ENCODE measurements around the gene ATG14.
"Not testable (repeated sequence)": the region's sequence is repeated elsewhere in the genome, so short reads cannot be mapped to it uniquely, and the experiment has no call there.

Gene ATG14

DNA sequence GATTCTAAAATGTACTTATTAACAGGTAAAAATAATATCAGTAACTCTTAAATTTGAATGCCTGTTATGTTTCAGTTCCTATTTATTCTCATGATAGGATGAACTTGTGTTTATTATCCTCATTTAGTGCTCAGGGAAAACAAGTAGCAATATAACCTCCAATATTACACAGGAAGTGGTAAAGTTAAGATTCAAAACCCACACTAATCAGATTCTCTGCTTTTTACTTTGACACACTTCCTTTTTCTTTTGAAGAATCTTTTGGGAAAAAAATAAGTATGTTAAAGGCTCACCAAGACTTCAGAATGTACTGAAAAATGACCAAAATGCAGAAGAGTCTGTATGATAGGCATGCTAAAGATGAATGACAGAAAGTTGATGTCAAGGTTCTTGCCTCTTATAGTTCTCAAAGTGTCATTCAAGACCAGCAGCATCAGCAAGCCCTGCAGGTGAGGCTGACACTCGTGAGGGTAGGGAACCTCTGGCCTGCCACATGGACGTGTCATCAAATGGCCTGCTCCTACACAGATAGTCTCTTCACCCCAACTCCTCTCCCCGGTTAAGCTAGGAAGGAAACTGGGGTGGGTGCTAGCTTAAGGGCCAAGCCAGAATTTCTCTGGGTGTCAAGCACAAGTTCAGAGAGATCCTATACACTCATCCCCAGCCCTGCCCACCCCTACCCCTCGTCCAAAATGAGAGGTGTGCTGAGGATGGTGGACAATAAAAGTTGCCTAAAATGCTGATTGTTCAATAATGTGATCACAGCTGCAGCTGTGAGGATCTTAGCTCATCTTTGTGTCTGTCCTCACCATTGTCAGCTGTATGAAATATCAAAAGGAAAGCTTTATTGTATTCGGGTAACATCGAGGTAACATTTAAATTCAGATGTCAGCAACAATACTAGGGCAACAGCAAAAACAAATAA, 22.5 kb upstream of the ATG14 start:
- DNase-seq (ENCODE audit: low read depth in 2 of 2) = no peak

DNA sequence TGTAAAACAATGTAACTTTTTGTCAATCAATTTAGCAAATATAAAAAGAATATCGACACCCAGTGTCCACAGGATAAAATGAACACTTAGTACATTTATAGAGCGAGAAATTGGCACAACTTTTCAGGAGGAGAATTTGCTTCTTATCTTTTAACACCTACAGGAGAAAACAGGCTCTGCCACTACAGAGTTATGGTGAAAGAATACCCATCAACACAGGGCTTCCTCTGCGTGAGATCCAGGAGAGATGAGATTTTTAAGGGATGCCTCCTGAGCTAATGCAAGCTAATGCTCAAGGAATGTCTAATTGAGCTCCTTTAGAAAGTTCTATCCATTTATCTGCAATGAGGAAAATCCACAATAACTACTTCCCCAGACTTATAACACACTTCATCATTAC, 21.0 kb upstream of the ATG14 start:
- DNase-seq (ENCODE audit: low read depth in 2 of 2) = no peak

DNA sequence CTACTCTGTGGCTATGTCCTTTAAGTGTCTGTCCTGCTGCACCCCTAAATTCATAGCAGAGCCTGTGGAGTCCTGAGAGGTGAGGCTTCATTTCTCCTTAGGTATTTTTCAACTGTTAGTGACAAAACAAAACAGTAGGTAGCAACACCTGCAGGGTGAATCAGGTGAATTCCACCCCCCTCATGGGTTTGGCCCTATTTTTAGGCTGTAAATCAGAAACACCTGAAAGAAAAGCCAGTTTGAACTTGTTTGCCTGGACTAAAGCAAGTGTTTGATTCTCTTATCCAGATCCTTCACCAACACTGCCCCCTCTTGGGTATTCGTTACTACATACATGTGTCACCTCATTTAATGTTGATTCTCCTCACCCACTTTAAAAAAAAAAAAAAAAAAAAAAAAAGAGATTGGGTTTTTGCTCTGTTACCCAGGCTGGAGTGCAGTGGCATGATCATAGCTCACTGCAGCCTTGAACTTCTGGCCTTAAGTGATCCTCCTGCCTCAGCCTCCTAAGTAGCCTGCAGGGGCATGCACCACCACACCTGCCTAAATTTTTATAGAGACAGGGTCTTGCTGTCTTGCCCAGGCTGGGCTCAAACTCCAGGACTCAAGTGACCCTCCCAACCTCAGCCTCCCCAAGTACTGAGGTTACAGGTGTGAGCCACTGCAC, 18.5 kb upstream of the ATG14 start:
- peak in 1 of 2 experiments; percentile 42 for DNase-seq (ENCODE audit: low read depth in 2 of 2)

DNA sequence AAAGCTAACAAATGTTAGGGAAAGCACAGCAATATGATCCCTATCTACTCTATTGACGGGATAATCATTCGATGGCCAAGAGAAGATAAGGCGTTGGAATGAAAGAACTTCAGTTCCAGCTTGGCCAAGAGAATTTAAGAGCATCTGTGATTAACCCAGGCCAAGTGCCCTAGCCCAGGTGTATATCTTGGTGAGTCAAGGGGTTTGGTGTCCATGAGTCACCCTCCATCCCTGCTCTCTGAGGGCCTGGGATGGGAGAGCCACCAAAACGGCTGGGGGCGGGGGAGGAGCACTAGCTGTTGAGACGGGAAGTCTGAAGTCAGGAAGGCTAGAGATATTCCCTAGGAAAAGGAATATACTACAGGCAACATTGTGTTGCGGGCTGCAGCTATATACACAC, 15.8 kb upstream of the ATG14 start:
- DNase-seq (ENCODE audit: low read depth in 2 of 2) = no peak

DNA sequence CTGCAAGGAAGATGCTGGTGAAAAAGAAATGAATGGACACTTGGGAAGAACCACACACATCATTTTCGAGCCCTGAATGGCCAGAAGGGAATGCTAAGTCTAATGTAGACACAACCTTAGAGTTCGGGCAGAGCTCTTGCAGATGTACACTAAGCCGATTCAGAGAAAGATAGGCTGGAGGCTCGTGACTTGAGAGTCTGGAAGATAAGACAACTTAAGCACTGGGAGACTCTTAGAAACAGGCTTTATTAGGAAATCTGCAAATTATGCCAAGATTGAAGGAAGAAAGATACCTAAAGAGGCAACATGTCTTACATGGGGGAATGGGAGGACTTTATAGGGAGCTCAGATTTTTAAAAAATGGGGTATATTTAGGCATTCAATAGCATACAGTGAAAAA, 15.3 kb upstream of the ATG14 start:
- no peak for DNase-seq (ENCODE audit: low read depth in 2 of 2)

DNA sequence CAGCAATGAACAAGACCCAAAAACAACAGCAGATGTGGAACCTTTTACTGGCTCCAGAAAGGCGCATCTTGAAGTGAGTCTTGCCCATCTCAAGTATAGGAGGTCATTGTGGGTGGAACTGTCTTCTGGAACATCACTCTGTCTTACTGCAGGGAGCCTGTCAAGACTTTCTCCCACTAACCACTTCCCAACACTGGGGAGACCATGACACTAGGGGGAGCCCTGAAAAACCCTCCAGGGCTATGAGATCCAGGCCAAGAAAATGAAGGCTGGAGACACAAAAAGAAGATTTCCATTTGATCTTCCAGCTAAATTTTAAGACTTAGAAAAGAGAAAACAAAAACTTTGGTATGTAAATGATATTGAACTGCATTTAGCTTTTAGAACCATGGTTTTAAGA, 13.5 kb upstream of the ATG14 start:
- DNase-seq (ENCODE audit: low read depth in 2 of 2) = no peak

DNA sequence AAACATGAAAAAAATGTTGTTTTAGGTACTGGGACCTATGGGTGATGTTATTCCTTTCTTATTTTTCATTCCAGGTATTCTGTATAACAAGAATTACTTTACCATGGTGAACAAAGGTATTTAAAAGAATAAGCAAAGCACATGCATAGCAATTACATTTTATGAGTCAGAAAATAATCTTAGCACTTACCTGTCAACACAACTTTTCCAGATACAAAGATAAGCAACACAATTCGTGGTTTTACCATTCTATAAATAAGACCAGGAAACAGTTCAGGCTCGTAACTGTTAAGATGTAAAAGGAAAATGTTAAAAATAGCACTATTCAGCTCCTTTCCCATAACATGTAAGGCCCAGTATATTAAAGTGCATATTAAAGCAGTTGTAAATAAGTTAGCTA, 12.3 kb upstream of the ATG14 start:
- DNase-seq (ENCODE audit: low read depth in 2 of 2) = no peak

DNA sequence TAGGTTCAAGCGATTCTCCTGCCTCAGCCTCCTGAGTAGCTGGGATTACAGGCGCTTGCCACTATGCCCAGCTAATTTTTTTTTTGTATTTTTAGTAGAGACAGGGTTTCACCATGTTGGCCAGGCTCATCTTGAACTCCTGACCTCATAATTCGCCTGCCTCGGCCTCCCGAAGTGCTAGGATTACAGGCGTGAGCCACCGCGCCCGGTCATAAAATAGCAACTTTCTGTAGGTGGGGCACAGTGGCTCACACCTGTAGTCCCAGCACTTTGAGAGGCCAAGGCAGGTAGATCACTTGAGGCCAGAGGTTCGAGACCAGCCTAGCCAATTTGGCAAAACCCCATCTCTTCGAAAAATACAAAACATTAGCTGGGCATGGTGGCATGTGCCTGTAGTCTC, 10.7 kb upstream of the ATG14 start:
- not testable (repeated sequence) for DNase-seq (ENCODE audit: low read depth in 2 of 2)

DNA sequence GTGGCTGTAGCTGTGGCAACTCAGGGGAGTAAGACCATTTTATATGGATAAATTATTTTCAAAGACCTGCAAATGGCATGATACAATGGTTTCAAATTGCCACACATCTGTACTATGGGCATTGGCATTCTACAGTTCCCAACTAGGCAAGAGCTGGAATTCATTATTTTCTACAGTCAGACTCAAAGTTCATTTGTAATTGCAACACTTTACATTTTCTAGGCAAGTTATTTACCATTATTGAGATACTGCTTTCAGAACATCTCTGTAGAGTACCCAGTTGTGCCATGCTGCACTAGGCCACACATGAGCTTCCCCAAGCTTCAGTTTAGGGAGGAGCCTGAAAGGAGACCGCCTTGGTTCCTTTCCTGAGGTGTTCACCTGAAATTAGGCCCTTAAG, 8.0 kb upstream of the ATG14 start:
- no peak for DNase-seq (ENCODE audit: low read depth in 2 of 2)

DNA sequence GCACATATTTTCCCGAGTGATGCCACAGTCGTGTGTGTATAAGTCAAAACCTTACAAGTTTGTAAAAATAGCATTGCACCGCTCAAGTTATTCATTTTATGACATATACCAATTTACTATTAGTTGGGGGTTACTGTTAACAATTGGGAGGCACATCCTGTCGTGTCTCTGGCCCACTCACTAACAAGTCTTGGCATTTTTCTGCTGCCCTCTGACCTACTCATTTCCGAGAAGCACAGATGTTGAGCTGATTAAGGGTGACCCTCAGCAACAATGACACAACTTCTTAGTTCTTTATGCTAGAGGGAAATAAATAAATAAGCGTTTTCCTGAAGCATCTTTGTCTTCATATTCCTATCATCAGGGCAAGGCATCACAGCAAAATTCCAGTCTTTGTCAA, 6.8 kb upstream of the ATG14 start:
- no peak for DNase-seq (ENCODE audit: low read depth in 2 of 2)

DNA sequence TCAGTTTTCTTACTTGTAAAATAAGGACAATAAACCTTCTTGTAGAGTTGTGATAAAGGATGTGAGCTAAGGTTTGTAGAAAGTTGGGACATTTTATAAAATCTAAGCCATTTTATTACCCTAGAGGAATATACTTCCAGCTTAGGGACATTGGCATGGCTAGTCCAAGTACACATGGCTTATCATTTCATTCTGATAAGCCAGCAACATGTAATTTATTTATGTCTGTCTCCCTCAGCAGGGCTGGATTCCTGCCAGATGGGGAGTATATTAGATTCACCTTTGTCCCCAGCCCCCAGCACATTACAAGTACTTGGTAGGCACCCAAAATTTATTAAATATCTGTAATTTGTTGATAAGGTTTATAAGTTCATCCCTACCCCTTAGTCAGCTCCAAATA, 6.3 kb upstream of the ATG14 start:
- no peak for DNase-seq (ENCODE audit: low read depth in 2 of 2)

DNA sequence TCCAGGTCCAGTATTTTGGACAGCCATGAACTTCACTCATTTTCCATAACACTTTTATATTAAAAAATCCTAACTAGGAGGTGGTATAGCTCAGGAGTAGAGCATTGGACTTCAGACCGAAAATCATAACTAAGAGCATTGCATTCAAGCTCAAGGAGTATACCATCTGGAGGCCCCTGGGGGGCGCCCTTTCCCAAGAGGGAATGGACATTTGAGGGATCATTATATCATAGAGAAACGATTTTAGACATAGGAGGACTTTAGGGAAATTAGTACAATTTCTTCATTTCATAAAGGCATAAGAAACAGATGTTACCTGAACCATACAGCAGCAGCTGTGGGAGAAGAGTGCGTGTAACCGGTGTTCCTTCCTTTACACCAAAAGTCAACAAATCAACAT, 5.2 kb upstream of the ATG14 start:
- no peak for DNase-seq (ENCODE audit: low read depth in 2 of 2)

DNA sequence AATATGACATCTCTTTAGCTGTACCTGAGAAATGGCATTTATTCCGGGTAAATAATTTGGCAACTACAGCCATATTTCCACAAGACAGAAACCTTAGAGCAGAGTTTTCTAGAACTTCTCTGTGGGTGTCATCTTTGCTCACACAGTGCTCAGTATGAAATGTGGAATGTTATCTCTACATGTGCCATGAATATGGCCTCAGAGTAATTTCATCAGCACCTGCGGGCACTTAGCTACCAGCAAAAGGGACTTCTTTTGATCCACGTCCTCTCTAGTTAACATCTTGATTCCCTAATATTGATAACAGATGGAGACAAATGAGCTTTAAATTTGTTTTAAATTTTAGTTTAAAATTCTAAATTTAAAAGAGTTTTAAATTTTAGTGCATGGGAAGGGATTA, 2.9 kb upstream of the ATG14 start:
- DNase-seq (ENCODE audit: low read depth in 2 of 2) = no peak

DNA sequence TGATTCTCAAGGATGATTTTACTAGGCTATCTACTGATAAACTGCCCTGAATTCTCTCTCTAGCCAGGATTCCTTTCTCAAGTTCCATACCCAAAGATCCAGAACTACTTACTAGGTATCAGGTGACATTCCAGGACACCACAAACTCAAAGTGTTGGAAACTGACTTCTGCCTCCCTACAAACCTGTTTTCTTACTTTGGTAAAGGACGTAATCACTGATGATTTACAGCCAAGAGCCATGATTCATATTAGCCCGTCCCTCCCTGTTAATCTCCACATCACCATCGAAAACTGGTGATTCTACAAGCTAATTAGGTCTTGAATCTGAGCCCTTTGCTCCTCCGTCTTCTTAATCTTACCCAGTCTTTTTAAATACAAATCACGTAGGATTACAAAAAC, 1.0 kb upstream of the ATG14 start:
- DNase-seq (ENCODE audit: low read depth in 2 of 2) = no peak

DNA sequence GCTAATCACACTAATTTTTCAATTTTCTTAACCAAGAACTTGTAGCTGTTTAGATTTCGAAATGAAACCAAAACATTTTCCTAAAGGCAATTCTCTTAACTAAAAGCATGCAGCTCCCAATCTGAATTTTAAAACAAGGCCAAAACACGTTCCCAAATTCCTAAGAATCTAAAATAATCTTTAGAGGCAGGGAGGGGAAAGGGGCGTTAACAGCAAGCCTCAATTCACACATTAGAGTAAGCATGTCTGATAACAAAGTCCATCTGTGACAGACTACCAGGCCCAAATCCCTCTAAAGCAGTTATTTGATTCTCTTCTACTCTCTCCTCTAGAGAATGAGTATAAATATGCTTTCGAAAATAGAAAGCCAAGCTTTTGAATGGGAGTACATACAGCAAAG, 754 bp downstream of the ATG14 start:
- no peak for DNase-seq (ENCODE audit: low read depth in 2 of 2)

DNA sequence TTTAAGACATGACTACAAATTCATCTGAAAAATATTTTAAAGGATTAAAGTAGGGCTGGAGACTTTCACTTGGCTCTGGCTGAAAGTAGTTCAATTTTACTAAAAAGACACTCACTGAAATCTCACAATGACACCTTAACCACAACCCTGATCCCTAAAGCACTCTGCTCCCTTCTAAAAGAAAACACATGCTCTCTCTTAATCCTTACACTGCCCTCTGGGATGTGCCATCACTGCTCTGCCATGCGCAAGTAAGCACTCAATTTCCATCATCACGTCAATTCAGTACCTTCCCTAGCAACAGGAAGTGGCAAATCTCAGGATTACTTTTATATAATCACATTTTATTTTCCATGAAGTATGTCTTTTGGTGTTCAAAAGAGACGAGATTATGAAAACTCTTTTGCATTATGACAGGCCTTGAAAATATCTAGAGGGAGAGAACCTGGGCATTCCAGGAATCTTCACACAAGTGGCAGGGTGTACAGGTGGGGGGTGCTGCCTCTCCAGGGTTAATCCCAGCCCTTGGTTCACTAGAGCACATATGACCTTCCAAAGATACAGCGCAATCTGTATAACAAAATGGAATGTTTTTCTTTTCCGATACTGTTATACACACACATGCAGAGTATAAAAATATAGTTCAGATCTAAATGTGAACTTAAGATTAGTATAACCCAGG, 7.3 kb downstream of the ATG14 start:
- no peak for DNase-seq (ENCODE audit: low read depth in 2 of 2)

DNA sequence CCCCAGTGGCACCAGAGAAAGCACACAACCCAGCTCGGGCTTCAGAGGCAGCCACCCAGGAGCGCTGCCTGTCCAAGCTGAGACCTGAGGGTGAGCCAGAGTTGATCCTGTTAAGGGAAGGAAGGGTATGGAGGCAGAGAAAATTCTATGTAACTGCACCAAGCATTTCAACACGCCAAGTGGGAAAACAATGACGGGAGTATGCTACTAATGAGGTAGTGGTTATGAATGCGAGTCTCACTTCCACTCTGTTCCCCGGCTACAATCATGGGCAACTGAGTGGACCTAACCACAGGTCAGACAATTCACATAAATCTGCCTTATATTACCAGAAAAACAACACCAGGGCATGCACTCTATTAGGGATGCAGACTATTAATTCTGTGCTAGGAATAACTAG, 9.9 kb downstream of the ATG14 start:
- DNase-seq (ENCODE audit: low read depth in 2 of 2) = no peak

DNA sequence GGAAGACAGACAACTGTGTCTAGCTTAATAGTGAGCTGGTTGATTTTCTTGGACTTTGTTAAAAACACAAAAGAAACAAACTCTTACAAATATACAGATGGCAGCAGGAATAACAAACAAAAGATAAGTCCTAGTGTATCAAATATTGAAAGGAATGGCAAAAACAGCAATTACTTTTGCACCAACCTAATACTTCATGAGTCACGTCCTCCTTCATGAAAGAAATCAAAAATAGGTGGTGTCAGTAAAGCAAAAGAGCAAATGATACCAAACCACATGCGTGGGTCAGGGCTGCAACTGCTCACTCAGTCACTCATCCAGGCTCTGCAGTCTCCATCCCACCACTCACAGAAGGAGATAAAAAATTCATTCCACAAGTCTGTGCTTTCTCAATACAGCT, 11.8 kb downstream of the ATG14 start:
- no peak for DNase-seq (ENCODE audit: low read depth in 2 of 2)

DNA sequence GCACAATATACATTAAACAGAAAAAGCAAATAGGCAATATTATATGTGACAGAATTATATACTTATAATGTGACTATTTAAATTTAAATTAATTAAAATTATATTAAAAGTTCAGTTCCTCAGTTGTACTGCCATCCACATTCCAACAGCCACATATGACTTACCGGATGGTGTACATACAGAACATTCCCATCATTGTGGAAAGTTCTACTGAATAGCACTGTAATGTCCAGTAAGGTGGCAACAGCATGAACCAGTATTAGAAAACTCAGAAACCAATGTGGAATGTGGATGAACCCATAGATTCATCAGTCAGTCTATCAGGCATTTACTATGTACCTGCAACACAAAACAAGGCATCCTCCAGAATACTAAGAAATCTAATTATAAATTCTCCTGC, 12.4 kb downstream of the ATG14 start:
- DNase-seq (ENCODE audit: low read depth in 2 of 2) = no peak

DNA sequence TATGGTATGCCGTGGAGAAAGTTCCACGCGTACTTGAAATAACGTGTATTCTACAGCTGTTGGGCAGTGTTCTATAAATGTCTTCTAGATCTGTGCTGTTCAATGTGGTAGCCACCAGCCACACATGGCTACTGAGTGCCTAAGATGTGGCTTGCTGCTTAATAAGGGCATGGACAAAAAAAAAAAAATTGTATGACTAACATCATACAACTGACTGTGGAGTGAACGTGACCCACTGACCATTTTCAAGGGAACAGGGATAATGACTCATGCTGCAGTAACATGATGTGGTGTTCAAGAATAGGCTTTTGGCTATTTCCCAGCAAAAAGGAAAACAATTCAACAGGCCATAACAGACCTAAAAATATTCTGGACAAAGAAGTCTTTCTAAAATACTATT, 13.0 kb downstream of the ATG14 start:
- peak; percentile 89 to 90 for DNase-seq (ENCODE audit: low read depth in 2 of 2)

DNA sequence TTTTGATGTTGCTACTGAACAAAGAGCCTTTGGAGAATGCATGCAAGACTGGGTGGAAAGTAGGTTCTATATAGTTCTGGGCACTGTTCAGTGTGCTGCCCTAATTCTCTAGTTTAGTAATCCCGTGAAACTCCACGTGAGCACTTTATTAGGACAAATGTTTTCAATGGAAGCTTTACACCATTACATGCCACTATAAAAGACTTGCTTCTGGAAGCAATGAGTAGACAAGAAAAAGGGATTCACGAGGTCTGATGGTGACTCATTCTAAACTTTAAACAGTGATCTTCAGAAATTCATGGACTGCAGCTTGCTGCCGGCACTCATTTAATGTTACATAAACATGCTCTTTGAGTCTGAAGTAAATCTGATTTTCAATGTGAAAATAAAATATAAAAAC, 22.3 kb downstream of the ATG14 start:
- DNase-seq (ENCODE audit: low read depth in 2 of 2) = peak; percentile 40 to 44

DNA sequence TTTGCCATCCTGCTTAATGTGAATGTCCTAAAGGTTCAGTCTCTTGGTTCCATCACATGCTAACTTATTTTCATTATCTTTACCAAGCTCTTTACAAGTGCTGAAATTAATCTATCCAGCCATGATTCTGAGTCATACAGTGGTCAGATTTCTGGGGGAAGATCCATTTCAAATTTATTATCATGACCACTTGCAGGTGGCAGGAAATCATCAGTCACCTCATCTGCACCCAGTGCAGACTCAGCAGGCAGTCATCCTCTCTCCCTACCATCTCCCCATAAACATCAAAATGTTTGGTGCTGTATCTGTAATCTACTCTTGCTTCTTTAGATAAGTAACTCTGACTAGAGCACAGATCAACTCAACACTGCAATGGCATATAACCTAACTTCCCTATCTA, 23.5 kb downstream of the ATG14 start:
- peak in 1 of 2 experiments; percentile 31 for DNase-seq (ENCODE audit: low read depth in 2 of 2)

DNA sequence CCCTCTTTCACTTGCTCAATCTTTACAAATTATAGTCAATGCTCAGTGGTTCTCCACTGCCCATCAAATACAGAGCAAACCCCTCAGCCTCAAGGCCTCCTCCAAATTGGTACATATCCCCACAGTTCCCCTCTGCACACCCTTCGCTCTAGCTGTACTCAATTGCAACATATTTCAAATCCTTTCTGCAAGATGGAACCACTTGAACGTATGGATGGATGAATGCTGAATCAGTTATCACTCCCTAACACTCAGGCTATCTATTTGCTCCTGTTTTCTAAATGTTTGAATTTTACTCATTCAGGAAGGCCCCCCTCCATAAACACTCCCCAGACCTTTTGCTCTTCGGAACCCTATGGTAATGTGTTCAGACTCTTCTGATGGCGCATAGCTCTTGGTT, 24.5 kb downstream of the ATG14 start:
- DNase-seq (ENCODE audit: low read depth in 2 of 2) = no peak

All from fibroblast of skin of left quadriceps (primary cell).